ENCODE data around the gene KDM5C.

The KDM5C gene

GRCh38 chrX:53250556-53250955 is 25.5 kb upstream of the KDM5C start:
- no peak for DNase-seq (ENCODE audit: low spot score)

GRCh38 chrX:53249408-53250042 is 24.5 kb upstream of the KDM5C start:
- no peak for DNase-seq (ENCODE audit: low spot score)

DNA sequence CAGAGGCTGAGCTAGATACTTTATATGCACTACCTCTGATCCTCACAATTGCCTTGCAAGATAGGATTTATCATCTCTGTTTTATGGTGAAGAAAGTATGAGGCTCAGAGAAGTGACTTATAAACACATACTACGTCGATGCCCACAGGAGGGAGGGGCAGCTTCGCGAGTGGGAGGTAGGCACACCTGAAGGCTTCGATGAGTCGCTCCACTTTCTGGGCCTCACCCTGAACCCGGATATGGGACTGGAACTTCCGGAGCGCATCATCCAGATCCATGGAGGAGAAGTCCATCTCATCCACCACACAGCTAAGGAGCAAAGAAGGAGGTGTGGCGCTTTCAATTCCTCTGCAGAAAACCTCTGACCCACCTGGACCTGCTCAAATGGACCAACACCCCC is 22.9 kb upstream of the KDM5C start:
- DNase-seq (ENCODE audit: low spot score), result no peak

GRCh38 chrX:53246231-53246630 is 21.2 kb upstream of the KDM5C start:
- DNase-seq (ENCODE audit: low spot score), result no peak

DNA sequence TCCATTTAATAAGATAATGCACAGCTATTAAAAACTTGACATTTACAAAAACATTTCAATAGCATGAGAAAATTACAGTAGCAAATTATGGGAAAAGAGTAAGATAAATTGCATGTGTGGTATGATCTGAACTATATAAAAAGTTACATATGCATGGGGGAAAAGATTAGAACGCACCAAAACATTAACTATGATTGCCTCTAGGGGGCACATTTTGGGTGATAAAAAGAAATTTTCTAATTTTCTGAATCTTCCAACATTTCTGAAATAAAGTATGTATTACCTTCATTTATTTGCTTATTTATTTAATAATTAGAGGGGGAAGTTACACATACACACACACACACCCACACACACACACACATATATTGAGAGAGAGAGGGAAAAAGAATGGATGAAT is 19.6 kb upstream of the KDM5C start:
- DNase-seq (ENCODE audit: low spot score), result no peak

GRCh38 chrX:53242310-53242709 is 17.3 kb upstream of the KDM5C start:
- no peak for DNase-seq (ENCODE audit: low spot score)

DNA sequence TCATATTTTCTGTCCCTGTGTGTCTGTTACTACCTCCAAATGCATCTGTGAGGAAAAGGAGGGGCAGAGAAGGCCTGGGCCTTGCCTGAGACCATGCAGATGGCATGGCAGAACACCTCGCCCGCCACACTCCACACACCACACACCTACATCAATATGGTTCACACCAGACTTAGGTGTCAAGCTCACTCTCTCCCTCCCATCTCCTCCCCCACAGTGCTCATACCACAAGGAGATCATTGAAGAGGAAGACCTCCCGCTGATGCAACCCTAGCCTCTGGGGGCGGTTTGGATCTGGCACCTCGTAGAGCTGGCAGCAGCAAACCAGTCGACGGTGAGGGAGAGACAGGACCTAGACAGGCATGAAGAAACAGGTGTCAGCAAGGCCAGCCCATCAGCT is 16.6 kb upstream of the KDM5C start:
- DNase-seq (ENCODE audit: low spot score), result no peak

GRCh38 chrX:53239474-53239873 is 14.5 kb upstream of the KDM5C start:
- DNase-seq (ENCODE audit: low spot score), result no peak

GRCh38 chrX:53237056-53237455 is 12.0 kb upstream of the KDM5C start:
- DNase-seq (ENCODE audit: low spot score), result no peak

DNA sequence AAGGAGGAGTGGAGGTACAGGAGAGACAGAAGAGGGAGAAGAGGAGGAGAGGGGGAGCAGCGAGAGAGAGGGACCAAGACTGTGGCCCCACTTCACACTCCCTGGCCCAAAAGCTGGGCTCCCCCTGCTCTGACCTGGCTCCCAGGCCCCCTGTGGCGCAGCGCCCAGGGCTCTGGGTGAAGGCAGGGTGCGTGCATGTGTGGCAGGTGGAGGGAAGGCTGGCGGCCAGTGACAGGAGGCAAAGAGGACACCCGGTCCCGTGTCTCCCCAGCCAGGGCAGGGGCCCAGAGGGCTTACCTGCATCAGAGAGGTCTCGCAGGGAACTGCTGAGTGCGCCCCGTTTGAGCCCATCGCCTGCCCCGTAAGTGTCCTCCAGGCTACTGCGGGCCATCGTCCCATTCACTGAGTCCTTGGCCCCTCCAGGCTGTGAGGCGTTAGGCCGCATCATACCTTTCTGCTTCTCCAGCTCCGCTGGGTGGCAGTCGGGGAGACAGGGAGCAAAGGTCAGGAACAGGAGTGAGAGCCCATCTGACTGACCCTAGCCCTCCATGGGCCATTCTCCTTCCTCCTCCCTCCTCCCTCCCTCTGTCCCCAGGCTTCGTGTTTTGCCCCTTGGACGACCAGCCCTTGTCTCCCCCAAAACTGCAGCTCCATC is 11.1 kb upstream of the KDM5C start:
- no peak for DNase-seq (ENCODE audit: low spot score)

GRCh38 chrX:53235566-53235965 is 10.6 kb upstream of the KDM5C start:
- DNase-seq (ENCODE audit: low spot score), result no peak

DNA sequence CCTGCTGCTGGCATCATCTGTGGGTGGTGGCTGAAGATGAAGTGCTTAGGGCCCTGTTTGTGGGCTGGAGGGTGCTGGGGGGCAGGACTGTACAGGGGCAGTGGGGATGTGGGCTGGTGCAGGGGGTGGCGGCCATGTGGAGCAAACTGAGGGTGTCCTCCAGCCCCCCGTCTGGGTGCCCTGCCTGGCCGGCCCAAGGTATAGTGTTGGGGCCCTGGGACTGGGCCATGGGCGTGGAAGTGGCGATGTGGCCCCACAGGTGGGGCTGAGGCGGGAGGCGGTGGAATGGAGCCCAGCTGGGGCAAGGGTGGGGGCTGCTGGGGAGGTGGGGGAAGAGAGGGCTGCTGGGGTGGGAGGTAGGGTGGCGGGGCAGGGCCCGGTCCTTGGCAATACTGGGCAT is 9.5 kb upstream of the KDM5C start:
- no peak for DNase-seq (ENCODE audit: low spot score)

GRCh38 chrX:53233536-53233935 is 8.5 kb upstream of the KDM5C start:
- DNase-seq (ENCODE audit: low spot score), result no peak

DNA sequence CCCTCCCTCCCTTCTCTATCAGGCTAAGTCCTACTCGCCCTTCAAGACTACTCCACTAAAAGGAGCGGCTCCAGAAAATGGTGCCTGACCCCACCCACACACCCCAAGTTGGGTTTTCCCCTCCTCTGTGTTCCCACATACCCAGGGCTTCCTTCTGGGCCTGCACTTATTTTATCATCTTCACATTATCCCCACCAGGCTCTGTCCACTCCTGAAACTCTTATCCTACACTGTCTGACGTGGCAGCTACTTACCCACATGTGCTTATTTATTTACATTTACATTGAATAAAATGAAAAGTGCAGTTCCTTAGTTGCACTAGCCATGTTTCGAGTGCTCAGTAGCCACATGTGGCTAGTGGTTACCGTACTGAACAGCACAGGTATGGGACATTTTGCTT is 5.1 kb upstream of the KDM5C start:
- DNase-seq (ENCODE audit: low spot score), result no peak

DNA sequence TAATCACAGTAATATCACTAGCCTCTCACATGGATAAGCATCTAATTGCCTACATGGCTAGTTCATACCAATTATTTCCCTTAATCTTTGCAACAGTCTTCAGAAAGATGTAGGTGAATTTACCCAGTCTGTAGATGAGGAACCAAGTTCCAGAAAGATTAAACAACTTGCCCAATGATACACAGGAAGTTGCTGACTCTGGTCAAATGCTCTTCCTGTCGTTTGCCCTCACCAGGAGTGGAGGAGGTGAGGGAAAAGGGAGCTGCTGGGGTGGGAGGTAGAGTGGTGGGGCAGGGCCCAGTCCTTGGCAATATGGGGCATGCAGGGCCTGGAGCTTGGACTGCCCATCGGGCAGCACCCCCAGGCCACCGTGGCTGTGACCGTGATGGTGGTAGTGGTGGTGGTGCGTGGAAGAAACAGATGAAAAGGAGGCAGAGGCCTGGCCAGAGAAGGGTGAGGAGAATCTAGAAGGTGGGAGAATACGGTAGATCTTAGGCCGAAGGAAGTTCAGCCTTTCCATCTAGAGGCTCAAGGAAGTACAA is 2.3 kb upstream of the KDM5C start:
- no peak for DNase-seq (ENCODE audit: low spot score)

DNA sequence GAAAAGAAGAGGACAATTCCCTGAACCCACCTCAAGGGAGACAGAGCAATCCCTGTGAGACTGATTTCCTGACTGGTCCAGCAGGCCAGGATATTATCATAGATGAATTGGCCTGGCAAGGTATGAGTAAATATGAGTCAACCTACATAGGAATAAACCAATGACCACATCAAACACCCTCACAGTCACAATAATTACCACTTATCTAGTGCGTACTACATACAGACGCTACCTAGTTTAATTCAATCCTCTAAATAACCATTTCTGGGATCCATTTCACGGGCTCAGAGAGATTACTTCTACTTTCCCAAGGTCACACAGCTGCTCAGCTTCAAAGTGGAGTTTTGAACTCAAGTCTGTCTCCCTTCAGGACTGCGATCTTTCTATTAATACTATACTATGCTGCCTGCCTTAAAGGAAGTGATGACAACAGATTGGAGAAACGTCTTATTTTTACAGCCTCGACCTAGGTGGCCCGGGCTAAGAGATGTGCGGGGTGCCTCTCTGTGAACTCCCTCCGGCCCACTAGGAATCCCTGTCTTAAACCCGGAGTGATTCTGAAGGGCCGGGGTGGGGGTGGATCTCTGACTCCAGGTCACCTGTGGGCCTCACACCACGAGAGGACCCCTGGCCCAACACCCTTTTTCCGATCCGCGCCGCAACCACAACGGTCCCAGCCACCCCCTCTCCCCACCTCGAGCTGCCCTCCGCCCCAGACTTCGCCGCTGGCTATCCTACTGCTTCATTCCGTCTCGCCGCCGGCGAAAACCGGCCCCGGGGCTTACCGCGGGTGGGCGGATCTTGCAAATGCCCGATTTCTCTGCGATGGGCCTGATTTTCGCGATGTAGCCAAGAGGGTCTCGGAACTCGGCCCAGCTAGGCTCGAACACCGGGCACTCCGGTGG is 800 bp downstream of the KDM5C start:
- peak; percentile 86 for DNase-seq (ENCODE audit: low spot score)

- no peak for DNase-seq (ENCODE audit: low spot score)
Measured at GRCh38 chrX:53223068-53223693, 1.8 kb downstream of the KDM5C start.

- DNase-seq (ENCODE audit: low spot score), result peak; percentile 51
Measured at GRCh38 chrX:53211391-53211978, 13.5 kb downstream of the KDM5C start.

- no peak for DNase-seq (ENCODE audit: low spot score)
Measured at GRCh38 chrX:53196678-53197077, 28.3 kb downstream of the KDM5C start.

- no peak for DNase-seq (ENCODE audit: low spot score)
Measured at GRCh38 chrX:53195401-53195800, 29.6 kb downstream of the KDM5C start.

GRCh38 chrX:53194308-53194707 is 30.7 kb downstream of the KDM5C start:
- no peak for DNase-seq (ENCODE audit: low spot score)

DNA sequence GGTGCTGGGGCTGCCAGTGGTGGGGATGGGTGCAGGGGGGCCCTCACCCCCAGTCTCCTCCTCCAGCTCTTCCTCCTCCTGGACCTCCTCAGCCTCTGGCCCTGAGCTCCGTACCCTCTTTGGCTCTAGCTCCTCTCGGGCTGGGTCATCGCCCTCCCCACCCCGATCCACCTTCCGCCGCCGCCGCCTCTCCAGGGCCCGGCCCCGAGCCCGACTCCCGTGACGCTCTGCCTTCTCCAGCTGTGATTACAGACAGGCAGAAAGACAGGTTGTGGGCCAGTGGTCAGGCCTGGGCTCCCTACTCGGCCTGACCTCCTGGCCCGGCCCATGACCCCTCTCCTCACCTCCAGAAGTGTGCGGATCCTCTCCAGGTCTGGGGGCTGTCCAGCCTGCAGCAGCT is 31.9 kb downstream of the KDM5C start:
- no peak for DNase-seq (ENCODE audit: low spot score)

Data from kidney tubule cell (primary cell).